ENCODE results near the gene CUTC.

The CUTC gene

DNA sequence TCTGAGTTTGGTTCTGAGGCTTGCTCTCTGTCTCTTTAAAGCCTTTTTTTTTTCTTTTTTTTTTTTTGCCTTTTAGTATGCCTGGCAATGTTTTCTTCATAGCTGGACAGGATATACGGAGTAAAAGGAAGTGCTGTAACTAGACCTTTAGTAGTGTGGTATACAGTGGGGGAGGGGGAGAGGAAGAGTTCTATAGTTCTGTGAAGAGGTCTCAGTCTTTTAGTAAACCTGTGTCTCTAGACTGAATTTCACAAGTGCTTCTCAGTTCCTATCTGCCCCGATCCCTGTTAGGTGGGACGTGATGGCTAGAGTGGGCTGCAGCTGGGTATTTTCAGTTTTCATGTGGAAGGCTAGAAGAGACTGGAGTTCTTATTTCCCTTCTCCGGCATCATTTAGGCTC is 47.3 kb downstream of the CUTC start:
- Histone ChIP-seq H3K9ac (ENCODE audit: low read length in 5 of 5) (peak overlapping the region in 2 of 5 donors; percentile 21 to 51), H3K36me3 (ENCODE audit: control insufficient read depth in 5 of 5, insufficient read depth in 5 of 5, low read length in 5 of 5) (no peaks in the 10 kb centered on the region), H3K27ac (ENCODE audit: low read depth, low read length) (peak overlapping the region; percentile 73), H3K4me3 (ENCODE audit: low read depth in 1 of 5, low read length in 5 of 5) (peak overlapping the region in 3 of 5 donors; percentile 20 to 49 (median 35)), H3K27me3 (ENCODE audit: control insufficient read depth in 5 of 5, insufficient read depth in 4 of 5, low read length in 5 of 5) (no peaks in the 10 kb centered on the region), H3K9me3 (ENCODE audit: control insufficient read depth in 5 of 5, low read length in 5 of 5) (no peaks in the 10 kb centered on the region), H3K4me1 (ENCODE audit: control insufficient read depth in 5 of 5, insufficient read depth in 5 of 5, low read length in 5 of 5) (peaks cover 4 to 35% (median 23%) of the 10 kb centered on the region in 5 donors)

- H3K4me1 ChIP-seq (ENCODE audit: control insufficient read depth in 5 of 5, insufficient read depth in 5 of 5, low read length in 5 of 5): peaks cover 7 to 44% (median 32%) of the 10 kb centered on the region in 5 donors
Measured at GRCh38 chr10:99781734-99782429, 49.8 kb downstream of the CUTC start.

GRCh38 chr10:99782447-99783286 is 50.6 kb downstream of the CUTC start, which contains the start of gene ABCC2:
Gene ABCC2 (plus strand): TSS chr10:99782640. CDS start chr10:99782845, 205 bp downstream.
- no peak within 1 kb of the TSS for H3K4me3 ChIP-seq (ENCODE audit: low read depth in 1 of 5, low read length in 5 of 5)
- no peaks in the 10 kb centered on the region for H3K9me3 ChIP-seq (ENCODE audit: control insufficient read depth in 5 of 5, low read length in 5 of 5)
- no peaks in the 10 kb centered on the region for H3K27me3 ChIP-seq (ENCODE audit: control insufficient read depth in 5 of 5, insufficient read depth in 4 of 5, low read length in 5 of 5)
- no peak within 1 kb of the TSS for H3K9ac ChIP-seq (ENCODE audit: low read length in 5 of 5)
- H3K4me1 ChIP-seq (ENCODE audit: control insufficient read depth in 5 of 5, insufficient read depth in 5 of 5, low read length in 5 of 5): peaks cover 7 to 49% (median 33%) of the 10 kb centered on the region in 5 donors
- peak within 1 kb of the TSS; percentile 81 for H3K27ac ChIP-seq (ENCODE audit: low read depth, low read length)
- no peaks in the 10 kb centered on the region for H3K36me3 ChIP-seq (ENCODE audit: control insufficient read depth in 5 of 5, insufficient read depth in 5 of 5, low read length in 5 of 5)

More at GRCh38 chr10:99781734-99782429, 49.8 kb downstream of the CUTC start:
- Histone ChIP-seq H3K27ac (ENCODE audit: low read depth, low read length) (no peak overlapping the region), H3K36me3 (ENCODE audit: control insufficient read depth in 5 of 5, insufficient read depth in 5 of 5, low read length in 5 of 5) (no peaks in the 10 kb centered on the region), H3K9me3 (ENCODE audit: control insufficient read depth in 5 of 5, low read length in 5 of 5) (no peaks in the 10 kb centered on the region), H3K9ac (ENCODE audit: low read length in 5 of 5) (no peak overlapping the region), H3K27me3 (ENCODE audit: control insufficient read depth in 5 of 5, insufficient read depth in 4 of 5, low read length in 5 of 5) (no peaks in the 10 kb centered on the region), H3K4me3 (ENCODE audit: low read depth in 1 of 5, low read length in 5 of 5) (no peak overlapping the region)

DNA sequence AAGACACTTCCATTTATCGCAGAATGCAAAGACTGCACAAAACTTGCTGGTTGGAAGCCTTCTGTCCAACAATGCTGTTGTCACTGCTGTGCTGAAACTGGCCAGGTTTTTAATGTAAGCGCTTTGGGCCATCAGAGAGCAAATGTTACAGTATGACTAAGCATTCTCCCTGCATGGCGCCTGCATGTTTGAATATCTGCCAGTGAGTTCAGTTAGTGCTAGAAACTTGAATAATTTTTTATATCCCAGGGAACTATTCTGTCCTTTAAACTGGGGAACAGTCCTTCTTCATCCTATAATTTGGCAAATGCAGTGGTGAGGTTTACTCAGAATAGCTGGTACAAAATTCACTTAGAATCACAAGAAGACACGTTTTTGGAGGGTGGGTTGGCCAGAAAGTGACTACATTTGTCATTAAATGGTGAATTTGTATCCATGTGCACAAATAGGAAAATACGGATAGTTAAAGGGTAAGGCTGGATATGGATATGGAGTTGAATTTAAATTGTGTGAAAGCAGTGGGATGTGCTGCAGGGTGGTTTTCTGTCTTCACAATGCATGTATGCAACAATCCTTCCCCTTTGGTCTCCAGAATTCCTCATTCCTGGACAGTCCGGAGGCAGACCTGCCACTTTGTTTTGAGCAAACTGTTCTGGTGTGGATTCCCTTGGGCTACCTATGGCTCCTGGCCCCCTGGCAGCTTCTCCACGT is 52.1 kb downstream of the CUTC start:
- no peak overlapping the region for H3K9ac ChIP-seq (ENCODE audit: low read length in 5 of 5)
- peaks cover 9 to 58% (median 41%) of the 10 kb centered on the region in 5 donors for H3K4me1 ChIP-seq (ENCODE audit: control insufficient read depth in 5 of 5, insufficient read depth in 5 of 5, low read length in 5 of 5)
- no peaks in the 10 kb centered on the region for H3K36me3 ChIP-seq (ENCODE audit: control insufficient read depth in 5 of 5, insufficient read depth in 5 of 5, low read length in 5 of 5)
- no peak overlapping the region for H3K4me3 ChIP-seq (ENCODE audit: low read depth in 1 of 5, low read length in 5 of 5)
- H3K27ac ChIP-seq (ENCODE audit: low read depth, low read length): peak overlapping the region; percentile 81
- H3K9me3 ChIP-seq (ENCODE audit: control insufficient read depth in 5 of 5, low read length in 5 of 5): no peaks in the 10 kb centered on the region
- H3K27me3 ChIP-seq (ENCODE audit: control insufficient read depth in 5 of 5, insufficient read depth in 4 of 5, low read length in 5 of 5): no peaks in the 10 kb centered on the region

- Histone ChIP-seq H3K9me3 (ENCODE audit: control insufficient read depth in 5 of 5, low read length in 5 of 5) (no peaks in the 10 kb centered on the region), H3K4me3 (ENCODE audit: low read depth in 1 of 5, low read length in 5 of 5) (no peak overlapping the region), H3K9ac (ENCODE audit: low read length in 5 of 5) (no peak overlapping the region), H3K27me3 (ENCODE audit: control insufficient read depth in 5 of 5, insufficient read depth in 4 of 5, low read length in 5 of 5) (no peaks in the 10 kb centered on the region), H3K36me3 (ENCODE audit: control insufficient read depth in 5 of 5, insufficient read depth in 5 of 5, low read length in 5 of 5) (no peaks in the 10 kb centered on the region), H3K4me1 (ENCODE audit: control insufficient read depth in 5 of 5, insufficient read depth in 5 of 5, low read length in 5 of 5) (peaks cover 5 to 53% (median 36%) of the 10 kb centered on the region in 5 donors), H3K27ac (ENCODE audit: low read depth, low read length) (peak overlapping the region; percentile 81)
Measured at GRCh38 chr10:99784727-99785441, 52.9 kb downstream of the CUTC start.

DNA sequence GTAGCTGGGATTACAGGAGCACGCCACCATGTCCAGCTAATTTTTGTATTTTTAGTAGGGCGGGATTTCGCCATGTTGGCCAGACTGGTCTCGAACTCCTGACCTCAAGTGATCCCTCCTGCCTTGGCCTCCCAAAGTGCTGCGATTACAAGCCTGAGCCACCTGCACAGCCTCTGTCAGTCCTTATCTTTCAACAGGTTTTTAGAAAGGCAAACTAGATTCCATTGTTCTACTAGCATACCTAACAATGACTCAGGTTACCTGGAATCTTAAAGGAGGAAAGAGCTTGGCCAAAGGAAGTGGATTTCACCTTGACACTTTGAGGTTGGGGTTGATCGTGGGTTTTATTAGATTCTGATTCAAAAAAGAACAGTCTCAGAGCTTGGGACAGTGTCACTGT is 53.6 kb downstream of the CUTC start:
- Histone ChIP-seq H3K9me3 (ENCODE audit: control insufficient read depth in 5 of 5, low read length in 5 of 5) (no peaks in the 10 kb centered on the region), H3K27me3 (ENCODE audit: control insufficient read depth in 5 of 5, insufficient read depth in 4 of 5, low read length in 5 of 5) (no peaks in the 10 kb centered on the region), H3K36me3 (ENCODE audit: control insufficient read depth in 5 of 5, insufficient read depth in 5 of 5, low read length in 5 of 5) (no peaks in the 10 kb centered on the region), H3K27ac (ENCODE audit: low read depth, low read length) (peak overlapping the region; percentile 39), H3K9ac (ENCODE audit: low read length in 5 of 5) (no peak overlapping the region), H3K4me1 (ENCODE audit: control insufficient read depth in 5 of 5, insufficient read depth in 5 of 5, low read length in 5 of 5) (peaks cover 5 to 47% (median 35%) of the 10 kb centered on the region in 5 donors), H3K4me3 (ENCODE audit: low read depth in 1 of 5, low read length in 5 of 5) (no peak overlapping the region)

GRCh38 chr10:99787311-99787710 is 55.3 kb downstream of the CUTC start:
- no peak overlapping the region for H3K9ac ChIP-seq (ENCODE audit: low read length in 5 of 5)
- peak overlapping the region; percentile 71 for H3K27ac ChIP-seq (ENCODE audit: low read depth, low read length)

GRCh38 chr10:99787782-99788445 is 55.9 kb downstream of the CUTC start:
- no peak overlapping the region for H3K4me3 ChIP-seq (ENCODE audit: low read depth in 1 of 5, low read length in 5 of 5)
- peaks cover 5 to 41% (median 35%) of the 10 kb centered on the region in 5 donors for H3K4me1 ChIP-seq (ENCODE audit: control insufficient read depth in 5 of 5, insufficient read depth in 5 of 5, low read length in 5 of 5)
- peaks cover 0 to 3% (median 0%) of the 10 kb centered on the region in 5 donors for H3K36me3 ChIP-seq (ENCODE audit: control insufficient read depth in 5 of 5, insufficient read depth in 5 of 5, low read length in 5 of 5)
- no peak overlapping the region for H3K9ac ChIP-seq (ENCODE audit: low read length in 5 of 5)
- H3K27me3 ChIP-seq (ENCODE audit: control insufficient read depth in 5 of 5, insufficient read depth in 4 of 5, low read length in 5 of 5): no peaks in the 10 kb centered on the region
- H3K9me3 ChIP-seq (ENCODE audit: control insufficient read depth in 5 of 5, low read length in 5 of 5): no peaks in the 10 kb centered on the region
- H3K27ac ChIP-seq (ENCODE audit: low read depth, low read length): peak overlapping the region; percentile 71

More at GRCh38 chr10:99787311-99787710, 55.3 kb downstream of the CUTC start:
- H3K36me3 ChIP-seq (ENCODE audit: control insufficient read depth in 5 of 5, insufficient read depth in 5 of 5, low read length in 5 of 5): peaks cover 0 to 3% (median 0%) of the 10 kb centered on the region in 5 donors
- H3K27me3 ChIP-seq (ENCODE audit: control insufficient read depth in 5 of 5, insufficient read depth in 4 of 5, low read length in 5 of 5): no peaks in the 10 kb centered on the region
- H3K4me1 ChIP-seq (ENCODE audit: control insufficient read depth in 5 of 5, insufficient read depth in 5 of 5, low read length in 5 of 5): peaks cover 5 to 42% (median 35%) of the 10 kb centered on the region in 5 donors
- H3K4me3 ChIP-seq (ENCODE audit: low read depth in 1 of 5, low read length in 5 of 5): no peak overlapping the region
- H3K9me3 ChIP-seq (ENCODE audit: control insufficient read depth in 5 of 5, low read length in 5 of 5): no peaks in the 10 kb centered on the region

Data from subcutaneous abdominal adipose tissue (tissue), 5 donors.